HEK293 (cell line): Measurements from ENCODE around the gene NCOA6.

Experiments used
- CTCF ChIA-PET: fragments of 350-600 bp; formaldehyde crosslinking; extraction: SDS; loops from one replicate; lab custom pipeline; 2021; ENCODE audit warnings: antibody characterized with exemption; lab: Yijun Ruan, JAX
- POLR2A ChIA-PET: fragments of 300-600 bp; formaldehyde crosslinking; extraction: SDS; loops from one replicate; lab custom pipeline; 2020; ENCODE audit warnings: antibody characterized with exemption, inconsistent platforms; lab: Yijun Ruan, JAX
- H3K27ac ChIP-seq: fragments of 200-500 bp; sonication (Bioruptor generic); 2 replicates; pipeline ENCODE4 v1.5.1; 2014; ENCODE audit warnings: low read depth, low read length, control low read depth, inconsistent platforms; ENCODE audit errors: extremely low read depth
- H3K36me3 ChIP-seq, 2 experiments: fragments of 200-500 bp in 1 of 2; sonication (Bioruptor generic) in 1 of 2; 1 replicate in 1 of 2; 2 replicates in 1 of 2; pipeline ENCODE4 v1.5.1; 2014 to 2017; ENCODE audit warnings: inconsistent platforms in 2 of 2, low read length in 2 of 2; ENCODE audit not compliant: control insufficient read depth in 2 of 2, insufficient read depth in 1 of 2
- H3K4me1 ChIP-seq: fragments of 200-500 bp; sonication (Bioruptor generic); 2 replicates; pipeline ENCODE4 v1.5.1; 2014; ENCODE audit warnings: mild to moderate bottlenecking, low read length, inconsistent platforms; ENCODE audit not compliant: control insufficient read depth, insufficient read depth
- H3K4me3 ChIP-seq: 2 replicates; pipeline ENCODE4 v1.5.1; 2011; ENCODE audit warnings: low read depth, mild to moderate bottlenecking, control low read depth, low read length, moderate library complexity
- H3K9me3 ChIP-seq: fragments of 200-500 bp; sonication (Bioruptor generic); 2 replicates; pipeline ENCODE4 v1.5.1; 2014; ENCODE audit warnings: low read depth, low read length, inconsistent platforms; ENCODE audit not compliant: control insufficient read depth, insufficient read depth
- AEBP2 ChIP-seq: fragments of 450-650 bp; formaldehyde crosslinking; IDR thresholded peaks from 2 replicates; pipeline ENCODE4 v1.5.1; 2016; ENCODE audit warnings: missing biosample characterization, missing genetic modification characterization, borderline replicate concordance
- BCL11A ChIP-seq: fragments of 450-650 bp; formaldehyde crosslinking; IDR thresholded peaks from 2 replicates; pipeline ENCODE4 v1.5.1; 2016; ENCODE audit warnings: low read depth, missing biosample characterization, missing genetic modification characterization
- GLIS2 ChIP-seq: fragments of 450-650 bp; formaldehyde crosslinking; IDR thresholded peaks from 2 replicates; pipeline ENCODE4 v1.5.1; 2016; ENCODE audit warnings: missing biosample characterization, missing genetic modification characterization
- HOXA7 ChIP-seq: sonication (generic); formaldehyde crosslinking; IDR thresholded peaks from 2 replicates; pipeline ENCODE4 v1.8.1; 2022; ENCODE audit warnings: missing genetic modification reagents, borderline replicate concordance
- HOXC10 ChIP-seq: sonication (generic); formaldehyde crosslinking; IDR thresholded peaks from 2 replicates; pipeline ENCODE4 v1.8.1; 2023; ENCODE audit warnings: mild to moderate bottlenecking, missing genetic modification reagents
- MEIS1 ChIP-seq: sonication (generic); formaldehyde crosslinking; IDR thresholded peaks from 2 replicates; pipeline ENCODE4 v1.8.1; 2022; ENCODE audit warnings: missing genetic modification reagents, mild to moderate bottlenecking, borderline replicate concordance
- TCF7L2 ChIP-seq: IDR thresholded peaks from 2 replicates; pipeline ENCODE4 v1.6.1; 2011; ENCODE audit warnings: low read depth, mild to moderate bottlenecking, inconsistent platforms, low read length, moderate library complexity, borderline replicate concordance
- YY2 ChIP-seq: fragments of 450-650 bp; formaldehyde crosslinking; IDR thresholded peaks from 2 replicates; pipeline ENCODE4 v1.5.1; 2016; ENCODE audit warnings: missing biosample characterization, missing genetic modification characterization
- ZBTB44 ChIP-seq: fragments of 450-650 bp; IDR thresholded peaks from 2 replicates; pipeline ENCODE4 v1.5.1; 2018; ENCODE audit warnings: missing biosample characterization, mild to moderate bottlenecking, missing genetic modification characterization
- ZBTB6 ChIP-seq: fragments of 450-650 bp; formaldehyde crosslinking; IDR thresholded peaks from 2 replicates; pipeline ENCODE4 v1.5.1; 2017; ENCODE audit warnings: missing biosample characterization, missing genetic modification characterization
- ZFHX2 ChIP-seq: fragments of 450-650 bp; formaldehyde crosslinking; conservative IDR thresholded peaks from 2 replicates; pipeline ENCODE4 v1.5.1; 2016; ENCODE audit warnings: missing biosample characterization, missing genetic modification characterization
- ZNF10 ChIP-seq: fragments of 450-650 bp; formaldehyde crosslinking; IDR thresholded peaks from 2 replicates; pipeline ENCODE4 v1.5.1; 2017; ENCODE audit warnings: missing biosample characterization, missing genetic modification characterization
- ZNF157 ChIP-seq: fragments of 450-650 bp; formaldehyde crosslinking; IDR thresholded peaks from 2 replicates; pipeline ENCODE4 v1.5.1; 2016; ENCODE audit warnings: missing biosample characterization, missing genetic modification characterization
- ZNF16 ChIP-seq: fragments of 450-650 bp; formaldehyde crosslinking; IDR thresholded peaks from 2 replicates; pipeline ENCODE4 v1.5.1; 2016; ENCODE audit warnings: low read depth, missing biosample characterization, missing genetic modification characterization
- ZNF214 ChIP-seq: fragments of 450-650 bp; formaldehyde crosslinking; IDR thresholded peaks from 2 replicates; pipeline ENCODE4 v1.5.1; 2017; ENCODE audit warnings: missing biosample characterization, mild to moderate bottlenecking, missing genetic modification characterization, borderline replicate concordance
- ZNF274 ChIP-seq, 2 experiments: fragments of 200-500 bp in 1 of 2; fragments of 450-650 bp in 1 of 2; sonication (Bioruptor generic) in 1 of 2; formaldehyde crosslinking in 1 of 2; IDR thresholded peaks; 2 replicates each; pipeline versions ENCODE4 v1.5.1 to v1.6.1; 2014 to 2016; ENCODE audit warnings: borderline replicate concordance in 1 of 2, inconsistent platforms in 1 of 2, low read length in 1 of 2, missing biosample characterization in 1 of 2, missing genetic modification characterization in 1 of 2
- ZNF391 ChIP-seq: fragments of 450-650 bp; formaldehyde crosslinking; IDR thresholded peaks from 2 replicates; pipeline ENCODE4 v1.5.1; 2016; ENCODE audit warnings: low read depth, missing biosample characterization, missing genetic modification characterization, borderline replicate concordance
- ZNF433 ChIP-seq: fragments of 450-650 bp; formaldehyde crosslinking; IDR thresholded peaks from 2 replicates; pipeline ENCODE4 v1.5.1; 2016; ENCODE audit warnings: missing biosample characterization, missing genetic modification characterization, low read depth
- ZNF530 ChIP-seq: fragments of 450-650 bp; formaldehyde crosslinking; IDR thresholded peaks from 2 replicates; pipeline ENCODE4 v1.5.1; 2016; ENCODE audit warnings: low read depth, missing biosample characterization, missing genetic modification characterization
- ZNF555 ChIP-seq: fragments of 450-650 bp; formaldehyde crosslinking; conservative IDR thresholded peaks from 2 replicates; pipeline ENCODE4 v1.5.1; 2017; ENCODE audit warnings: missing biosample characterization, mild to moderate bottlenecking, missing genetic modification characterization, inconsistent platforms
- ZNF558 ChIP-seq: fragments of 450-650 bp; formaldehyde crosslinking; IDR thresholded peaks from 2 replicates; pipeline ENCODE4 v1.5.1; 2016; ENCODE audit warnings: missing biosample characterization, missing genetic modification characterization
- ZNF560 ChIP-seq: fragments of 450-650 bp; formaldehyde crosslinking; IDR thresholded peaks from 2 replicates; pipeline ENCODE4 v1.5.1; 2017; ENCODE audit warnings: missing biosample characterization, missing genetic modification characterization, borderline replicate concordance
- ZNF654 ChIP-seq: fragments of 450-650 bp; formaldehyde crosslinking; IDR thresholded peaks from 2 replicates; pipeline ENCODE4 v1.5.1; 2016; ENCODE audit warnings: low read depth, missing biosample characterization, missing genetic modification characterization
- ZNF707 ChIP-seq: fragments of 450-650 bp; formaldehyde crosslinking; IDR thresholded peaks from 2 replicates; pipeline ENCODE4 v1.5.1; 2016; ENCODE audit warnings: missing biosample characterization, missing genetic modification characterization
- ZNF776 ChIP-seq: fragments of 450-650 bp; formaldehyde crosslinking; IDR thresholded peaks from 2 replicates; pipeline ENCODE4 v1.5.0; 2017; ENCODE audit warnings: missing biosample characterization, missing genetic modification characterization, borderline replicate concordance

The NCOA6 gene

GRCh38 chr20:34744340-34744739 lies 81.1 kb downstream of the NCOA6 start:
- Histone ChIP-seq H3K9me3 (no peaks in the 10 kb centered on the region), H3K27ac (no peak overlapping the region), H3K4me1 (no peaks in the 10 kb centered on the region), H3K4me3 (no peak overlapping the region), H3K36me3 (peaks cover 13 to 86% of the 10 kb centered on the region in 2 experiments)
- no peak for TF ChIP-seq ZNF274 (IDR thresholded peaks at IDR 0.05; ENCODE audit: low read length)
- TF ChIP-seq ZNF274 (tag by site-specific recombination; IDR thresholded peaks at IDR 0.05; ENCODE audit: borderline replicate concordance) = no peak
- no peak for TF ChIP-seq TCF7L2
- no peak for TF ChIP-seq ZNF654 (tag by site-specific recombination)
- TF ChIP-seq ZNF530 (tag by site-specific recombination) = no peak
- TF ChIP-seq AEBP2 = no peak
- TF ChIP-seq ZNF776 (tag by site-specific recombination) = no peak
- TF ChIP-seq ZBTB6 (tag by site-specific recombination) = no peak
- ChIA-PET POLR2A (no interaction called here), CTCF (interaction anchor here (1.0 kb wide), 1 partner anchor 432 kb away, joined by 4 read pairs; no protein-coding TSS in a partner anchor)

GRCh38 chr20:34743039-34743438 lies 82.4 kb downstream of the NCOA6 start:
- ChIA-PET CTCF (no interaction called here), POLR2A (no interaction called here)

GRCh38 chr20:34736106-34736735 lies 89.2 kb downstream of the NCOA6 start:
- POLR2A ChIA-PET = no interaction called here
- no peaks in the 10 kb centered on the region for H3K9me3 ChIP-seq
- no peaks in the 10 kb centered on the region for H3K4me1 ChIP-seq
- H3K36me3 ChIP-seq = peaks cover 9 to 64% of the 10 kb centered on the region in 2 experiments; a peak in 2 of 3 replicates
- CTCF ChIA-PET = no interaction called here
- no peak overlapping the region for H3K4me3 ChIP-seq
- no peak overlapping the region for H3K27ac ChIP-seq
- TF ChIP-seq BCL11A (tag by site-specific recombination) (no peak), ZNF16 (tag by site-specific recombination) (no peak), ZBTB44 (no peak), HOXA7 (CRISPR knock-in tag) (no peak), AEBP2 (no peak), ZNF391 (tag by site-specific recombination) (no peak), ZNF555 (tag by site-specific recombination) (no peak), ZNF214 (tag by site-specific recombination) (no peak), ZNF157 (tag by site-specific recombination) (no peak), ZNF558 (tag by site-specific recombination) (no peak), ZNF10 (tag by site-specific recombination) (no peak), ZBTB6 (tag by site-specific recombination) (no peak), ZNF560 (tag by site-specific recombination) (no peak), ZNF433 (tag by site-specific recombination) (no peak), YY2 (tag by site-specific recombination) (no peak), ZFHX2 (no peak), ZNF707 (tag by site-specific recombination) (no peak)

More at GRCh38 chr20:34743039-34743438, 82.4 kb downstream of the NCOA6 start:
- TF ChIP-seq MEIS1 = no peak
- no peak for TF ChIP-seq HOXC10 (CRISPR knock-in tag)
- TF ChIP-seq GLIS2 (tag by site-specific recombination) = no peak
- H3K4me3 ChIP-seq = no peak overlapping the region
- H3K36me3 ChIP-seq = peaks cover 13 to 86% of the 10 kb centered on the region in 2 experiments
- no peak overlapping the region for H3K27ac ChIP-seq
- H3K4me1 ChIP-seq = no peaks in the 10 kb centered on the region
- no peaks in the 10 kb centered on the region for H3K9me3 ChIP-seq
